HFFc6 (cell line): ENCODE results near the gene ITGB7. TPM values are rescaled to one million over a fixed set of nuclear protein-coding genes. Genes with fewer than 3 reads are reported as not detected.

Experiments used
- DNase-seq: peaks from one replicate; pipeline ENCODE4 v3.0.0-alpha.2; 2018
- H3K27ac Mint-ChIP-seq: 2 replicates; pipeline ENCODE4 v1.8.0; 2020; ENCODE audit warnings: mild to moderate bottlenecking, mixed read lengths
- H3K27me3 Mint-ChIP-seq: 2 replicates; pipeline ENCODE4 v1.8.0; 2021; ENCODE audit warnings: mild to moderate bottlenecking, moderate library complexity, mixed read lengths; ENCODE audit not compliant: insufficient read depth
- H3K36me3 Mint-ChIP-seq: 2 replicates; pipeline ENCODE4 v1.8.0; 2021; ENCODE audit warnings: low read depth, mixed read lengths
- H3K4me1 Mint-ChIP-seq: 2 replicates; pipeline ENCODE4 v1.8.0; 2020; ENCODE audit warnings: low read depth, mixed read lengths
- H3K4me3 Mint-ChIP-seq: 2 replicates; pipeline ENCODE4 v1.8.0; 2020; ENCODE audit warnings: mild to moderate bottlenecking, moderate library complexity, mixed read lengths
- H3K9me3 Mint-ChIP-seq: 2 replicates; pipeline ENCODE4 v1.8.0; 2020; ENCODE audit warnings: mild to moderate bottlenecking, mixed read lengths
- total RNA-seq, 6 experiments: library from RNA; stranded (reverse); fragmentation: NEBNext Ultra II Directional; extraction: Animal tissue kit (Norgen Biotek cat#: 25700); gene quantifications; 2 replicates in 1 of 6; 3 replicates in 5 of 6; pipeline ENCODE4 v1.2.3, GENCODE V29; 2021
- TF ChIP-seq, protein P1 (sequence below): fragments of 200-600 bp; sonication (generic); IDR thresholded peaks from 2 replicates; pipeline ENCODE4 v1.5.0; 2021; ENCODE audit warnings: antibody characterized with exemption, mild to moderate bottlenecking

Gene ITGB7
- total RNA-seq, 6 experiments from 2014 or later, result 0.35 to 1.5 (median 0.93) TPM

DNA sequence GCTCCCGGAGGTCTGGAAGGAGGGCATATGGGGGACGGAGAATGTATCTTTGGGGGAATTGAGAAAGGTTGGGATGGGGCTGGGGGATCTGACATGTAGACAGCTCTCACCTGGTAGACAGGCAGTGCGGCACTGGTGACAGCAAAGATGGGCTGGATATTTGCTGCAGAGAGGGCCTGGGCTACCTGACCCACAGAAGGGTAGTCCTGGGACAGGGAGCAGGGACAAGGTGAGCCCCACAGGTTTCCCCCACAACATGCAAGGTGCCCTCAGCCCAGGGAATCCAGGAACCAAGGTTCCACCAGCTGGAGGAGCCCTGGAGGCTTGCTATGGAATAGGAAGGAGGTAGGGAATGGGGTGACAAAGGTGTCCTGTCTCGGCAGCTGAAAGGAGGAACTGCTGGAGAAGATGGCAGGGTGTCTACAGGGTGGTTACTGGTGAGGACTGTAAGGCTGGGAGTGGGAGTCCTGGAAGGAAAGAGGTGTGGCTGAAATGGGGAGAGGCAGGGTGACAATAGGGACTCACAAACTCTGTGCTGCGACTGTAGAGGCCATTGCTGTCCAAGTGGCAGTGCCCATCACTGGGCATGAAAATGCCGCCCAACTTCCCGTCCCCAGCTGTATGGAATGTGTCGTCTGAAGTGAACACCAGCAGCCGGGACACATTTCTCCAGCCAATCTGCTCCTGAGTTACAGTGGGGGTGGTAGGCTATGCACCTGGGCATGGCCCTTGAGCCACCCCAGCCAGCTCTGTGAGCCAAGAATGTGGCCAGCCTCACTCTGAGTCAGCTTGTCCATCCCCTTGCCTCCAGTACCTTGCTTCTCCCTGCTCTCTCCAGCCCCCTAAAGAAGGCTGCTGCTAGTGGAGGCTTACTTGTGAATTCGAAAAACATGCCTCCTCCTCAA is 11.3 kb downstream of the ITGB7 start:
- peaks cover 10% of the 10 kb centered on the region for H3K27me3 Mint-ChIP-seq
- H3K9me3 Mint-ChIP-seq, result no peaks in the 10 kb centered on the region
- TF ChIP-seq, protein P1, sequence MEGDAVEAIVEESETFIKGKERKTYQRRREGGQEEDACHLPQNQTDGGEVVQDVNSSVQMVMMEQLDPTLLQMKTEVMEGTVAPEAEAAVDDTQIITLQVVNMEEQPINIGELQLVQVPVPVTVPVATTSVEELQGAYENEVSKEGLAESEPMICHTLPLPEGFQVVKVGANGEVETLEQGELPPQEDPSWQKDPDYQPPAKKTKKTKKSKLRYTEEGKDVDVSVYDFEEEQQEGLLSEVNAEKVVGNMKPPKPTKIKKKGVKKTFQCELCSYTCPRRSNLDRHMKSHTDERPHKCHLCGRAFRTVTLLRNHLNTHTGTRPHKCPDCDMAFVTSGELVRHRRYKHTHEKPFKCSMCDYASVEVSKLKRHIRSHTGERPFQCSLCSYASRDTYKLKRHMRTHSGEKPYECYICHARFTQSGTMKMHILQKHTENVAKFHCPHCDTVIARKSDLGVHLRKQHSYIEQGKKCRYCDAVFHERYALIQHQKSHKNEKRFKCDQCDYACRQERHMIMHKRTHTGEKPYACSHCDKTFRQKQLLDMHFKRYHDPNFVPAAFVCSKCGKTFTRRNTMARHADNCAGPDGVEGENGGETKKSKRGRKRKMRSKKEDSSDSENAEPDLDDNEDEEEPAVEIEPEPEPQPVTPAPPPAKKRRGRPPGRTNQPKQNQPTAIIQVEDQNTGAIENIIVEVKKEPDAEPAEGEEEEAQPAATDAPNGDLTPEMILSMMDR, result no peak
- peaks cover 13% of the 10 kb centered on the region for H3K4me1 Mint-ChIP-seq
- no peak overlapping the region for H3K4me3 Mint-ChIP-seq
- no peaks in the 10 kb centered on the region for H3K36me3 Mint-ChIP-seq
- no peak overlapping the region for H3K27ac Mint-ChIP-seq
- no peak for DNase-seq

DNA sequence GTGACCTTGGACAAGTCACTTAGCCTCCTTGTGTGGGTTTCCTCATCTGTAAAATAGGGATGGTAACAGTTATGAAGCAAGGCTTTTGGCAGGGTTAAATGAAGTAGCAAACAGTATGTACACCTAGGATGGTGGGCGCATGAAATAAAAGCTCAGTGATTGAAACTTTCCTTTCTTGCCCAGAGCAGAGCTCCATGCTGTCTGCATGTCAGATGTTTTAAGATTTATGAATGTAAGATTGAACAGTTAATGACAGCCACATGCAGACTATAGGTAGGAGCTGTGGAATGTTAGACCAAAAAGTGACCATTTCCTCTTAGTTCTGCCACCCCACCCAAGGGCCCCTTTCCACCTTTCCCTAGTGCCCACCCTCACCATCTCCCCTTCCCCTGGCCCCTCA is 12.1 kb downstream of the ITGB7 start:
- Mint-ChIP-seq H3K4me3 (no peak overlapping the region), H3K9me3 (no peaks in the 10 kb centered on the region), H3K27ac (no peak overlapping the region), H3K27me3 (peaks cover 10% of the 10 kb centered on the region), H3K4me1 (peaks cover 12% of the 10 kb centered on the region), H3K36me3 (no peaks in the 10 kb centered on the region)
- TF ChIP-seq, protein P1, result no peak
- no peak for DNase-seq

DNA sequence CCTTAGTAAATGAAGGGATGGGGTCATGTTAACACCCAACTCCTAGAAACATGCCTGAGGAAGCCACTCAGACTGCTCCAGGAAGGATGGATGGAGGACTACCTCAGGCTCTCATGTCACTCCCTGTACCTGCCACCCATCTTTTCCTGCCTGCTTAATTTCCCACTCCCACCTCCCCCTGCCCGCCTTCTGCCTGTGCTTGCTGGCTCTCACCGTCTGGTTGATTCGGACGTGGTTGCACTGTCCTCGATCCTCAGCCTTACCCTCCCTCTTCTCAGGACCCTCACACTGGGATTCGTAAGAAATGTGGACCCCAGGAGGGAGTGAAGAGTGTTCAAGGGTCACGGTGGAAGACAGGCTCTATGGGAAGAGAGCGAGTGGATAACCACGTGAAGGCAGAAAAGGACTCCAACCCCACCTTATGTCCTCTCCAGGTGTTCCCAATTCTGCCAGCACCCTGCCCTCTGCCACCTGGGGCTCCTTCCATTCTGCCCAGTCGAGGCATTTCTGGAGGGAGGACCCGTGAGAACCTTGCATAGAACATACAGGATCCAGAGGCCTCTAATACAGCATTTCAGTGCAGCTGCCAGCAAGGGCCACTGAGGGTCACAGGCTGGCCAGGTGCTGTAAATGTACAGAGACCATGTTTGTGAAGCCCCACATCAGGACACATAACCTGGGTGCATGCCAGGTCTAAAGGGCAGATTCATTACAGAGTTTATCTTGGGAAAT is 12.9 kb downstream of the ITGB7 start:
- Mint-ChIP-seq H3K9me3 (no peaks in the 10 kb centered on the region), H3K4me1 (peaks cover 20% of the 10 kb centered on the region), H3K36me3 (no peaks in the 10 kb centered on the region), H3K27ac (no peak overlapping the region), H3K4me3 (no peak overlapping the region), H3K27me3 (peaks cover 10% of the 10 kb centered on the region)
- TF ChIP-seq, protein P1, result no peak
- no peak for DNase-seq

DNA sequence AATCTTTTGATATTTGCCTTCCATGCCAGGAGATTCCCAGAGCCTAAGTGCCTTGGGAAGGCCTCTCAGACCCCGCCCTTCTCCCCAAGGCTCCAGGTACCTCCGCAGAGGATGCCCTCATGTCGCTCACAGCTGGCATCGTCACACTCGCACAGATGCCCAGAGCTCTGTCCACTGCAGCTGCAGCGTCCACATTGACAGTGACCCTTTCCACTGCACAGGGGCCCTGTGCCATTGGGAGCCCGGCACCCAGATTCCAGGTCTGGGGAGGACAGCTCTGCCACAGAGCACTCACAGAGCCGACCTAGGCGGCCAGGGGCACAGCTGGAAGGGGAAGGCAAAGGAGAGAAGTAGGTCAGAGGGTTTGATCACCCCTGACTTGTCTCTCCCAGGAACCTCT is 14.0 kb downstream of the ITGB7 start:
- Mint-ChIP-seq H3K9me3 (no peaks in the 10 kb centered on the region), H3K4me1 (peaks cover 20% of the 10 kb centered on the region), H3K27me3 (peaks cover 6% of the 10 kb centered on the region)

DNA sequence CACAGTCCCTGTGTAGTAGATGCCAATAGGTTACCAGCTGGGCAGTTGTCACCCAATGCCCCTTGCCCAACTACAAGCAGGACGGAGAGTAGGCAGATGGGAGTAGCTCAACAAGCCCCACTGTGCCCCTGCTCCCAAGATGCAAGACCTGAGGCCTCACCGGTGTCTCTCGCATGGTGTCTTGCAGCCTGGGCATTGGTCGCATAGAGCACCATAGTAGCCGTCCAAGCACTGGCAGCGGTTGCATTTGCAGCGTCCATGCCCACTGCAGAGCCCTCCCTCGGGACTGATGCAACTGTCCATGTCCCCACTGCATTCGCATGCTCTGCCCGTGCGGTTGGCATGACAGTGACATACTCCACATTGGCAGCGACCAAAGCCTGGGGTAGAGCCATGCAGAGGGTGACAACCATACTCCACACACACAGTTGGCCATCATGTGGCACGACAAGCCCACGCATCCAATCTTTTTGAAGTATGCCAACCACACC is 14.5 kb downstream of the ITGB7 start:
- no peak for DNase-seq
- H3K36me3 Mint-ChIP-seq, result peaks cover 3% of the 10 kb centered on the region; the same call in 1 of the 2 replicates
- H3K9me3 Mint-ChIP-seq, result no peaks in the 10 kb centered on the region
- no peak overlapping the region for H3K4me3 Mint-ChIP-seq
- TF ChIP-seq, protein P1, result no peak
- H3K27ac Mint-ChIP-seq, result no peak overlapping the region
- H3K27me3 Mint-ChIP-seq, result peaks cover 6% of the 10 kb centered on the region
- H3K4me1 Mint-ChIP-seq, result peaks cover 20% of the 10 kb centered on the region

More for the DNA sequence above, 14.0 kb downstream of the ITGB7 start:
- DNase-seq, result no peak
- Mint-ChIP-seq H3K27ac (no peak overlapping the region), H3K4me3 (no peak overlapping the region), H3K36me3 (no peaks in the 10 kb centered on the region)
- TF ChIP-seq, protein P1, result no peak
